Renal cortical epithelial cell (primary cell): ENCODE results near the gene VDAC1. TPM values are rescaled to one million over a fixed set of nuclear protein-coding genes. Genes with fewer than 3 reads are reported as not detected.
A peak's percentile ranks its signal among the peaks of the same experiment; 100 is the strongest.

Source experiments
- DNase-seq: peaks from one replicate; pipeline ENCODE4 v3.0.0-alpha.2; 2011; ENCODE audit warnings: low read depth
- total RNA-seq: library from RNA; depleted of rRNA; stranded (reverse); fragments of >200 nt; gene quantifications from 2 replicates; pipeline ENCODE4 v1.2.3, GENCODE V29; 2014

The VDAC1 gene
- total RNA-seq, 1 donor from 2014 or later: 517 TPM

DNA sequence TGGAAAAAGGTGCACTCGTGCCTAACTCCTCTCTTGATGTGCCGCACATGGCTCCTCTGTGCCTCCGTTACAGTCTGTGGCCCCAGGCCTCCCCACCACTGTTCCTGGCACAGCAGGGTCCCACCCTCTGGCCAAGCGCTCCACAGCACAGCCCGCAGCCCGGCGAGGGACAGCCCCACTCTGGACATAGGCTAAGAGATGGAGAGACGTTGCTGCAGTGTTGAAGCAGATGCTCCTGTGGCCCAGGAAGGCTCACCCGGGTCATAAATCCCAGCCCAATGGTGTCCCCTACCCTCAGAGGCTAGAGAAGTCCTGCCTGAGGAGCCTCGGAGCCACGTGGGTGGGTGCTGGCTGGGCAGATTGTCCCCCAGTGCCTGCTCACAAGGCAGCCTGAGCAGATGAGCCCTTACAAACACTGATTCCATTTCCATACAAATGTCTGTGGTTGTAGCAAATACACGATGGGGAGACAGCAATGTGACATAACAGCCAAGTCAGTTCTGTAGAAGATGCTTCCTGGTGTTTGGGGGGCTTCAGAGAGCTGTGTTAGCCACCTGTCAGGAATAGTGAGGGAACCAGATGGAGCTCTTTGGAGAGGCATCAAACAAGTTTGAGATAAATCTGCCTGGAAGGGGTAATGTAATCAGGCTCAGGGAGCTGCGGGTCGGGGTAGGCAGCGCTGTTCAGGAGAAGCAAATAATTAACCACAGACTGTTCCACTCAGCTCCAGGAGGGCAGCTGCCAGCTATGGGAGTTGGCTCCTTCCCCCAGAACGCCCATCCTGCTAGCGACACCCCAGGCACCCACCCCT lies 78.1 kb downstream of the VDAC1 start:
- peak; percentile 74 for DNase-seq

DNA sequence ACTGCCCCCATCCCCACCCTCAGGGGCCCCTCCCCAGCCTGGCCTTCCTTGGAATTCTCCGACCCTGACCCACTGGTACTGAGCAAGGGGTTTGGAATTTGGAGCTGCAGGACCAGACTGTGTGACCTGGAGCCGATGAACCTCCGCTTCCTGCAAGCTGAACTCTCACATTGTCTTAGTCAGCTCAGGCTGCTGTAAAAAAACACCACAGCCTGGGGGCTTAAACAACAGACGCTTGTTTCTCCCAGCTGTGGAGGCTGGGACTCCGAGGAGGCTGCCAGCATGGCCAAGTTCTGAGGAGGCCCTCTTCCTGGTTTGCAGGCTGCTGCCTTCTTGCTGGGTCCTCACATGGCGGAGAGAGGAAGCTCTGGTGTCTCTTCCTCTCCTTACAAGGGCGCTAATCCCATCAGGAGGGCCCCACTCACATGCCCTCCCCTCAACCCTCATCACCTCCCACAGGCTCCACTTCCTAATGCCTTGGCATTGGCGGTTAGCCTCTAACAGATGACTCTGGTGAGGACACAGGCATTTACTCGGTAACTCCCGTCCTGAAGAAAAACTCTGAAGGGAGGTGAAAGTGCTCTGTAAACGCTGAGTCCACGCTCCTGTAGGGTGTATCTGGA lies 78.8 kb downstream of the VDAC1 start:
- peak; percentile 85 for DNase-seq

DNA sequence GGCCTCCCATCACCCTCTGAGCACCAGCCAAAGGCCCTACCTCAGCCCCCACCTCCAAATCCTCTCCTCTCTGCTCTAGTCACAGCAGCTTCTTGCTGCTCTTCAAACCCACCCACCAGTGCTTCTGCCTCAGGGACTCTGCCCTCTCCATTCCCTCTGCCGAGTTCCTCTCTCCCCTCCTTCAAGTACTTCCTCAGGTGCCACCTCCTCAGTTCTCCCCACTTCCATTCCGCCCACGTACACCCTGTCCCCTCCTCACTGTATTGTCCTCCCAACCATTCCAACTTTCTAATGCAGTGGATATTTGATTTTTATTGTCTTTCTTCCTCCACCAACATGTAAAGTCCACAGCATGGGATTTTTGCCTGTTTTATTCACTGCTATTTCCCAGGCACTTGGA lies 79.5 kb downstream of the VDAC1 start:
- DNase-seq: no peak

DNA sequence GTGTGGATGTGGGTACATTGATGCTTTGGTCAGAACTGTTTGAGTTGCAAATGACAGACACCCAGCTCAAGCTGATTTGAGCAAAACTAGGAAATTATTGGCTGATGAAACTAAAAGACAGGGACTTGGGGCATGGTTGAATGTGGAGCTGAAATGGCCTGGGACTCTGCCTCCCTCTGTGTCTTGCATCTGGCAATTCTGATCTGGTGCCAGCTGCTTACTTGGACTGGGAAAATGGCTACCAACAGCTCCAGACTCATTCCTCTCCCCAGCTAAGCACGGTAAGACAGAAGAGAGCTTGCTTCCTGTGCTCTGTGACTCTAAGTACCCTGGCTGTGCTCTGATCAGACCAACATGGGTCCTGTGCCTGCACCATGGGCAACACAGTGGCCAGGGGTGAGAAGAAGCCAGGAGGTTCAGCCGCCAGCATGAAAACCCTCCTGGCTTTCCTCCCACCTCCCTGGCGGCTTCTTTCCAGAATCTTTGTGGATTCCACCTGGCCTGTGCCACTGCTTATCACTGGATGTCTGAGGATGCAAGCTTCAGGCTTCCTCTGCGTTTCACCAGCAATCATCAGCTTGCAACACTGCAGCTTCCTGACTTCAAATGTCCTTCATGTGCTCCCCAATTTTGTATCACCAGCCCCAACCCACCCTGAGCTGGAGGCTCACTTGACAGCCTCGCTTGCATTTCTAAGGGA lies 80.4 kb downstream of the VDAC1 start:
- DNase-seq: no peak

DNA sequence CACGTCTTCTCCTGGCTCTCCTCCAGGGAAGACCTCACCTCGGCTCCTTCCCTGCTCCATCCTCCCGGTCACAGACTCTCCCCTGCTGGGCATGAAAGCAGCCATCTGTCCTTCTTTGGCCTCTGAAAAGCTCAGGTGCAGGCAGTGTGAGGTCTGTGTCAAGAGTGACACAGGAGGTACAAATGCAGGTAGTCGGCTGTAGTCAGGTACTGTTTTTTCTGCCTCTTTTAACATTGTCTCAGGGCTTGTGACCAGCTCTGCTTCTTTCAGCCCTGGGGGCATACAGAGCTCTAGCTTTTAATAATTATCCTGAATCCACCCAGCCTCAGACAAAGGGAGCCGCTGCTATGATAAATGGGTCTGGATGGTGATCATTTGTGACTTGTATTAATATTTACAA lies 82.8 kb downstream of the VDAC1 start:
- peak; percentile 38 for DNase-seq

Other genes starting within 250 kb of the VDAC1 start
- gene C5orf15, start 36.4 kb downstream of the VDAC1 start, total RNA-seq: 124 and 165 TPM in 2 replicates
- gene TCF7, start 109.7 kb upstream of the VDAC1 start, total RNA-seq: 1.0 and 2.0 TPM in 2 replicates
- 254 and 668 TPM in 2 replicates for gene SKP1, start 172.0 kb upstream of the VDAC1 start, total RNA-seq
- gene PPP2CA, start 221.1 kb upstream of the VDAC1 start, total RNA-seq: 91.2 and 183 TPM in 2 replicates